Fibroblast of the conjunctiva (primary cell): ENCODE data around the gene SLC39A3.
A peak's percentile ranks its signal among the peaks of the same experiment; 100 is the strongest.

Experiments
- DNase-seq: peaks from one replicate; pipeline ENCODE4 v3.0.0-alpha.2; 2010; ENCODE audit warnings: low read depth

The SLC39A3 gene

GRCh38 chr19:2739602-2740313, at the start of gene SLC39A3:
Gene SLC39A3, minus strand, starts transcription at chr19:2740017. Its CDS starts 2,760 bp downstream, at chr19:2737257.
- DNase-seq = peak; percentile 96

GRCh38 chr19:2788237-2788636, 48.4 kb upstream of the SLC39A3 start:
- no peak for DNase-seq

GRCh38 chr19:2787115-2787514, 47.3 kb upstream of the SLC39A3 start:
- no peak for DNase-seq

- DNase-seq = peak; percentile 97
Observed at GRCh38 chr19:2785244-2785997, 45.6 kb upstream of the SLC39A3 start, which contains the start of gene THOP1. Gene THOP1, plus strand, starts transcription at chr19:2785503. Its CDS starts 160 bp downstream, at chr19:2785663.

- DNase-seq = no peak
Observed at GRCh38 chr19:2783781-2784145, 43.9 kb upstream of the SLC39A3 start.

- peak; percentile 97 for DNase-seq
Observed at GRCh38 chr19:2782936-2783780, 43.3 kb upstream of the SLC39A3 start, which contains the start of gene SGTA. Gene SGTA, minus strand, starts transcription at chr19:2783273. Its CDS starts 14,205 bp downstream, at chr19:2769068.

- DNase-seq = no peak
Observed at GRCh38 chr19:2782329-2782935, 42.6 kb upstream of the SLC39A3 start.

GRCh38 chr19:2780284-2780683, 40.5 kb upstream of the SLC39A3 start:
- DNase-seq = no peak

GRCh38 chr19:2779121-2779740, 39.4 kb upstream of the SLC39A3 start:
- no peak for DNase-seq

- DNase-seq = no peak
Observed at GRCh38 chr19:2777952-2778683, 38.3 kb upstream of the SLC39A3 start.

GRCh38 chr19:2775556-2776430, 36.0 kb upstream of the SLC39A3 start:
- DNase-seq = no peak

GRCh38 chr19:2774953-2775555, 35.2 kb upstream of the SLC39A3 start:
- DNase-seq = no peak

- no peak for DNase-seq
Observed at GRCh38 chr19:2774083-2774679, 34.4 kb upstream of the SLC39A3 start.

- no peak for DNase-seq
Observed at GRCh38 chr19:2771786-2772674, 32.2 kb upstream of the SLC39A3 start.

- peak; percentile 13 for DNase-seq
Observed at GRCh38 chr19:2770055-2771013, 30.5 kb upstream of the SLC39A3 start.

GRCh38 chr19:2769218-2769617, 29.4 kb upstream of the SLC39A3 start:
- DNase-seq = no peak
